Activated naive CD8-positive, alpha-beta T cell treated with anti-CD3 and anti-CD28 coated beads, Interleukin-2, amount 50 U/mL, for 16 hours (primary cell): ENCODE data around the gene PLAA.
A peak's percentile ranks its signal among the peaks of the same experiment; 100 is the strongest.
"Not testable (repeated sequence)": the region's sequence is repeated elsewhere in the genome, so short reads cannot be mapped to it uniquely, and the experiment has no call there.

Experiments used
- DNase-seq: peaks from one replicate; pipeline ENCODE4 v3.0.0-alpha.2; 2020; ENCODE audit warnings: low read depth, low spot score

Gene PLAA

DNA sequence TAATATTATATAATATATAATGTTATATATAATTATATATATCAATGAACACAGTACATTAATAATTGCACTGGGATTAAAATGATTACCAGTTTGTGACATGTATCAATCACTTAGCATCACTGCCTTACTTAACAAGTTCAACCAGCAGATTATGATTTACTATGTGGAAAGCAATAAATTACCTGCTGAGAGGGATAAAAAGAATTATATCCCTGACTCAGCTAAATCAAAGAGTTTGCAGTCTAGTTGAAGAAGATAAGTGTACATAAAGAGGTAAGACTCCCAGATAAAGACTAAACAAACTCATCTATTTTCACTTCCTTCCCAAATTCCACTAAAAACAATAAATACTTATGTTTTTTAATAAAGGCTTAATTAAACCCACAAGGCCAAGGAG is 11.2 kb downstream of the PLAA start:
- no peak for DNase-seq

GRCh38 chr9:26928902-26929495 is 18.0 kb downstream of the PLAA start:
- no peak for DNase-seq

GRCh38 chr9:26925609-26926008 is 21.4 kb downstream of the PLAA start:
- no peak for DNase-seq

GRCh38 chr9:26919698-26920097 is 27.3 kb downstream of the PLAA start:
- no peak for DNase-seq

DNA sequence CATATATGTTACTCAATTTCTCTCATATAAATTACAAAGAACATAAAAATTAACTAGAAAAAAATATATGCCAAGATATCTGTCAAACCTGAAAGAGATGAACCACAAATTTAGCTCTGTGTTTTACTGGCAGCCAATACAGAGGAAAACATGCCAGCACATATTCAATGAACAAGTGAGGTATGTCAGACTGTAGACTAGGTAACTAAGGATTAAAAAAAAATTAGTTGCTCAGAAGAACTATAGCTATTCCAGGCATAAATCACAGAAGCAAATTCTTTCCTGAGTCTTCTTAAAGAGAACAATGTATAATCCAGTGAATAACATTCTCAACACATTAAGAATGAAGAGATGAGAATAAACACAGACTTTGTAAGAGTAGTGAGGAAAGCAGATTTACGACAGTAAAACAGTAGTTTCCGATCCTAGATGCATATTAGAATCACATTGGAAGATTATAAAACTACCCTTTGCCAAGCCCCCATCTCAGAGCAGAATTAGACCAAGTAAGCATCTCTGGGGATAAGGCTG is 33.8 kb downstream of the PLAA start:
- DNase-seq = no peak

GRCh38 chr9:26904671-26905070 is 42.4 kb downstream of the PLAA start:
- no peak for DNase-seq

- DNase-seq = no peak
Measured at GRCh38 chr9:26904070-26904469, 43.0 kb downstream of the PLAA start.

- DNase-seq = no peak
Measured at GRCh38 chr9:26893030-26893676, 53.9 kb downstream of the PLAA start.

DNA sequence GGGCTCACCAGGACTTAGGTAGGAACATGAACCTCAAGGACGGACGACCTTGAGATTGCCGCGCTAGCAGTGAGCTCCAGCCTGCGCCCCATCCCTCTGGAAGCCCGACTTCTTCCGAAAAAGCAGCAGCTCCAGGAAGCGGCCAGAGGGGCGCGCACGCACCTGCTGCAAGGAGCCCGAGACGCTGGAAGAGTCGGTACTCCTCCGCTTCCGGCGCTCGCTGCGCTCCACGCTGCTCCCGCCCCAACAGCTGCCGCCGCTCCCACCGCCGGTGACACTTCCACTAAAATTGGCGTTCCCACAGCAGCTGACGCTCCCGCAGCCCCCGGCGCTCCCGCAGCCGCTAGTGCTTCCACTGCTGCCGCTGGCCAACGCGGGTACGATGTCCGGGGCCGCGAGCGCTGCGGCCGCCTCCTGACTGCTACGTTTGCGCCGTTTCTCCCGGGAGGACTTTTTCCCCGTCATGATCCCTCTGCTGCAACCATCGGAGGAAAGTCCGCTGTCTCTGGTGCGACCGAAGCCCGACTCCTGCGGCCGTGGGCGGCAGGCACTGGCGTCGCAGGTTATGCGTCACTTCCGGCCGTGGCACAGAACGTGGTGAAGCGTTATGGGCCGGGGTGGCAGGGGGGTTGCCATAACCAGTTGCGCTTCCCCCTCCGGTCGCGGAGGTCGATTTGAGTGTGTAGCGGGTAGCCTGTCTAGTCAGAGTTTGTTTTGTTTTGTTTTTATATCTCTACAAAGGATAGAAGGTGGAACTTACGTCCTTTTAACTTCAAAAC is 54.6 kb downstream of the PLAA start, which contains the start of gene CAAP1:
Gene CAAP1, minus strand, starts transcription at position 552 of the 779 bp plus-strand sequence. Its CDS starts 87 bp downstream, at position 465.
- peak; percentile 87 for DNase-seq

DNA sequence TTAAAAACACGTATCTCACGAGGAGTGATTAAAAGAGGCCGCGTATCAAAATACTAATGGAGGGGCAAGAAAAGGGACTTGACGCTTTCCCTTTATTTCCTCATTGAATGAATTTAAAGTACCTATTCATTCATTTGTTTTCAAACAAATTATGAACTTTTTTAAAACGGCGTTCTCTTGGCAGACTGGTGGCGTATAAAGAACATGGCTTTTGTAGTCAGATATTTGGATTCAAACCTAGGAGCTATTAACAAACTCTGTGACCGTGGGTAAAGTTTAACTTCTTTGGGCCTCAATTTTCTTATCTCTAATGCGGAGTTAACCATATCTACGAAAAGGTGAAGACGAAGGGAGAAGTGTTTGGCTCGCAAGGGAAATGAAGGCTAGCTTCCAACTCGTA is 55.3 kb downstream of the PLAA start:
- no peak for DNase-seq

- no peak for DNase-seq
Measured at GRCh38 chr9:26888271-26888670, 58.8 kb downstream of the PLAA start.

GRCh38 chr9:26882154-26882553 is 64.9 kb downstream of the PLAA start:
- DNase-seq = no peak

- no peak for DNase-seq
Measured at GRCh38 chr9:26880262-26880661, 66.8 kb downstream of the PLAA start.

DNA sequence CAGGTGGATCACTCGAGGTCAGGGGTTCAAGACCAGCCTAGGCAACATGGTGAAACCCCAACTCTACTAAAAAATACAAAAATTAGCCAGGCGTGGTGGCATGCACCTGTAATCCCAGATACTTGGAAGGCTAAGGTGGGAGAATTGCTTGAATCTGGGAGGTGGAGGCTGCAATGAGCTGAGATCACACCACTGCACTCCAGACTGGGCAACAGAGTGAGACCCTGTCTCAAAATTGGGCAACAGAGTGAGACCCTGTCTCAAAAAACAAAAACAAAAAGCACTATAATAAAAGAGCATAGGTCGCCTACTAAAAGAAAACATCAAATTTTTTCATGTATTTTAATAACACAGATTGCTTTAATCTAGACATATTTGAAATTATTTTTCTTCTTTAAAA is 71.9 kb downstream of the PLAA start:
- not testable (repeated sequence) for DNase-seq

DNA sequence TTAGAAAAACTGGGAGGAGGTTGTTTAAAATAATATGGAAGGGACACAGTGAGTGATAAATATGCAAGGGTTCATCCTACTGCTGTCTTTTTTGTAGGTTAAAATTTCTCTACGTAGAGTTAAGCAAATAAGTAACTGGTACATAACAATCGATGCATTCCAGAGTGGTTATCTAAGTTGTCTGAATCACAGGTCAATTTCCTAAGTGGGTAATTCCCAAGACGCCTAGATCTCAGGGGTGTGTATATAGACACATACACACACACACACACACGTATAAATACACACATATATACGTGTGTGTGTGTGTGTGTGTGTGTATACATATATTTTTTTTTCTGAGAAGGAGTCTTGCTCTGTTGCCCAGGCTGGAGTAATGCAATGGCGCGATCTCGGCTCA is 76.8 kb downstream of the PLAA start:
- no peak for DNase-seq

GRCh38 chr9:26863074-26863473 is 84.0 kb downstream of the PLAA start:
- DNase-seq = no peak

- no peak for DNase-seq
Measured at GRCh38 chr9:26856413-26857032, 90.5 kb downstream of the PLAA start.
